GM20000 (cell line): ENCODE data around the gene MATK.
A peak's percentile ranks its signal among the peaks of the same experiment; 100 is the strongest.
"Not testable (repeated sequence)": the region's sequence is repeated elsewhere in the genome, so short reads cannot be mapped to it uniquely, and the experiment has no call there.

Experiments
- DNase-seq: peaks from one replicate; pipeline ENCODE4 v3.0.0; 2012; ENCODE audit warnings: low spot score
- TF ChIP-seq, protein P1 (sequence below): IDR thresholded peaks from 2 replicates; pipeline ENCODE4 v1.5.1; 2012; ENCODE audit warnings: mild to moderate bottlenecking, control low read depth; ENCODE audit errors: extremely low read depth, missing control alignments

Gene MATK

DNA sequence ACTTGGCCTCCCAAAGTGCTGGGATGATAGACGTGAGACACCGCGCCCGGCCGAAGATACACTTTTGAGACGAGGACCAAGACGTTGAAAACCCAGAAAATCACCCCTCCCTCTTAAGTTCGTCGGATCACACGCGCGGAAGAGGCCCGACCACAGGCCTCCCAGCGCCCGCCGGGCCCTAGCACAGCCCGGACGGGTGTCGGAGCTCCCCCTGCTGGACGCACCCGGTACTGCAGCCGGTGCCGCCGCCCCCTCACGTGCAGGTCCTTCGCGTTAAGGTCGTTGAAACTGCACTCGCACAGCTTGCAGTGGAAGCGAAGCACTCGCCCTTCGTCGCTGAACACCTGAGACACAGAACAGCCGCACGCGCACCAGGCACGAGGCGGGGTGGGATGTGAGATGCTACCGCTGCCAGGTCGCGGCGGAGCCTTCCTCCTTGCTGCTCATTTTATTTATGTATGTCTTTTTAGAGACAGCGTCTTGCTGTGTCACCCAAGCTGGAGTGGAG is 35.7 kb upstream of the MATK start:
- peak; percentile 92 for DNase-seq
- TF ChIP-seq, protein P1, sequence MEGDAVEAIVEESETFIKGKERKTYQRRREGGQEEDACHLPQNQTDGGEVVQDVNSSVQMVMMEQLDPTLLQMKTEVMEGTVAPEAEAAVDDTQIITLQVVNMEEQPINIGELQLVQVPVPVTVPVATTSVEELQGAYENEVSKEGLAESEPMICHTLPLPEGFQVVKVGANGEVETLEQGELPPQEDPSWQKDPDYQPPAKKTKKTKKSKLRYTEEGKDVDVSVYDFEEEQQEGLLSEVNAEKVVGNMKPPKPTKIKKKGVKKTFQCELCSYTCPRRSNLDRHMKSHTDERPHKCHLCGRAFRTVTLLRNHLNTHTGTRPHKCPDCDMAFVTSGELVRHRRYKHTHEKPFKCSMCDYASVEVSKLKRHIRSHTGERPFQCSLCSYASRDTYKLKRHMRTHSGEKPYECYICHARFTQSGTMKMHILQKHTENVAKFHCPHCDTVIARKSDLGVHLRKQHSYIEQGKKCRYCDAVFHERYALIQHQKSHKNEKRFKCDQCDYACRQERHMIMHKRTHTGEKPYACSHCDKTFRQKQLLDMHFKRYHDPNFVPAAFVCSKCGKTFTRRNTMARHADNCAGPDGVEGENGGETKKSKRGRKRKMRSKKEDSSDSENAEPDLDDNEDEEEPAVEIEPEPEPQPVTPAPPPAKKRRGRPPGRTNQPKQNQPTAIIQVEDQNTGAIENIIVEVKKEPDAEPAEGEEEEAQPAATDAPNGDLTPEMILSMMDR: peak; percentile 99

- TF ChIP-seq, protein P1: no peak
- DNase-seq: no peak
Observed at GRCh38 chr19:3821156-3821555, 35.0 kb upstream of the MATK start.

DNA sequence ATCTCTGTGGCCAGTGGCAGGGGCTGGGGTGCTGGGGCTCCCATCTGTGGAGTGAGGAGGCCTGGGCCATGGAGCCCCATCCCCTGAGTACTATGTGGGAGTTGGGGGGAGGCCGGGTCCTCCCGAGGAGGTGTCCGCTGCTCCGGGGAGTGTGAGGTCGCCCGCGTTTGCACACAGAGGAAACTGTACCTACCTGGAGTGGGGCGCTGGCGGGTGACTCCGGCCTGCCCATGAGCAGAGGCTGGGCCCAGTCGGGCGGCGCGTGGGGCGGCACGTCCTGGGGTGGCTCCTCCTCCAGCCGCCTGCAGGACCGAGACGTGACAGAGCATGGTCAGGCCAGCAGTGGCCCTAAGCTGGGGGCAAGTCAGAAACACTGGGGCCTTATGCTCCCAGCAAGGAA is 33.8 kb upstream of the MATK start:
- TF ChIP-seq, protein P1: no peak
- no peak for DNase-seq

- DNase-seq: no peak
- TF ChIP-seq, protein P1: no peak
Observed at GRCh38 chr19:3818918-3819317, 32.7 kb upstream of the MATK start.

DNA sequence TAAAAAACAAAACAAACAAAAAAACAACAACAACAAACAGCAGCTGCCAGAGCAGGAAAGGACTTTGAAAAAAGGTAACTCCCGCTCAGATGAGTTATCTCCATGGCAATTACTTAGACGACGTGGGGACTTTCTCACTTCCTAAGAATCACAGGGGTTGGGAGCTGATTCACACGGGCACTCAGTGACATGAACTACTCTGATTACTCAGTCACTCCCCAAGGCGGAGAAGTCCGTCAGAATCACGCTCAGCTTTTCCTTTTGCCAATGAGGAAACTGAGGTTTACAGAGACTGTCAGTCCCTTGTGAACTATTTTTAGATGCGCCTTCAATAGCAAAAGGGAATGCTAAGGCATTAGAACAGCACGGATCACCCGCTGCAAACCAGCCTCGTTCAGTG is 32.3 kb upstream of the MATK start:
- DNase-seq: no peak
- TF ChIP-seq, protein P1: no peak

DNA sequence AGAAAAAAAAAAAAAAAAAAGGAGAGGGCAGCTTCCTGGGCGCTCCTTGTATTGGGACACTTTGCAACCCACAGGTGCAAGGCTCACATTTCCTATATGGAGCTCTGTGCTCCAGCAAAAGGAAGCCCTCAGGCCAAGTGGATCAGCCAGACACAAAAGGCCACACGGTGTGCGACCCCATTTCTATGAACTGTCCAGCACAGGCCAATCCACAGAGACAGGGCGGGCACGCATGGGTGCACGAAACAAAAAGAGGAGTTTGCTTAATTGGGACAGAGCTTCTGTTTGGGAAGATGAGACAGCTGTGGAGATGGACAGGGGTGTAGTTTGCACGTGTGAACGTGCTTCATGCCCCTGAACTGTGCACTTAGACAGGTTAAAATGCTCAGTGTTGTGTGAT is 31.6 kb upstream of the MATK start:
- TF ChIP-seq, protein P1: no peak

DNA sequence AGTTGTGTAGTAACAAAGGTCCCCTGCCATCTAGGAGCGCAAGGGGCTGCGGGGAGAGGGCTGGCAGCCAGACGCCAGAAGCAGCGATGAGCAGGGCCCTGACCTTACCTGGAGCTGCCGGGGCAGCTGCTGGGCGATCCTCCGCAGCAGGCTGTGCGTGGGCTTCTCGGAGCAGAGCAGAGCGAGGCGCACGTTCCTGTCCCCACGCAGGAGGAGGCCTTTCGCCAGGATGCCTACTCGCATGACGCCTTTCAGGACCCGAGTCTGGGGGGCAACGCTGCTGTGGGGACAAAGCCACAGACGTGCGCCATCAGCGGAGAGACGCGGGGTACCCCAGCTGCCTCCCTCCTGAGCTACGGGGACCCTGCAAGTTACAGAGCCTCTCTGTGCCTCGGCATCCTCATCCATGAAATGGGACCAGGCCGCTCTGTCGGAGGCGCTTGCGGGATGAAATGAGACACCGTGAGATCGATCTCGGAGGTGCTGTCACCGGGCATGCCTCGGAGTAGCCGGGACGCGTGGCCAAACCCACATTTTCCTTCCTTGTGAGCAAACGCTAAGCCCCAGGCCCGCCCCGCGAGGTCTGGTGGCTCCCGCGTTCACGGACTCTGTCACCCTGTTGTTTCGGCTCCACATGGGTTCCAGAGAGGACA is 30.5 kb upstream of the MATK start:
- TF ChIP-seq, protein P1: no peak
- DNase-seq: no peak

More for the DNA sequence above, 31.6 kb upstream of the MATK start:
- DNase-seq: no peak

DNA sequence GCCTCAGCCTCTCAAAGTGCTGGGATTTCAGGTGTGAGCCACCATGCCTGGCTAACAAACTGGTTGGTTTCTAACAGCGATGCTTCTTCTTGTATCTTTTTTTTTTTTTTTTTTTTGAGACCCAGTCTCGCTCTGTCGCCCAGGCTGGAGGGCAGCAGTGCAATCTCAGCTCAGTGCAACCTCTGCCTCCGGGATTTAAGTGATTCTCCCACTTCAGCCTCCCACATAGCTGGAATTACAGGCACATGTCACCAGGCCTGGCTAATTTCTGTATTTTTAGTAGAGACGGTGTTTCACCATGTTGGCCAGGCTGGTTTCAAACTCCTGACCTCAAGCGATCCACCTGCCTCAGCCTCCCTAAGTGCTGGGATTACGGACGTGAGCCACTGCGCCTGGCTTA is 30.0 kb upstream of the MATK start:
- not testable (repeated sequence) for DNase-seq
